Suprapubic skin (tissue), 3 donors: ENCODE data around the gene DGKE.

ENCODE experiments used
- CTCF ChIP-seq, 2 donors: fragments of 200-600 bp in 1 of 2; fragments of 450-650 bp in 1 of 2; sonication (generic) in 1 of 2; IDR thresholded peaks; one replicate each; pipeline ENCODE4 v1.5.1; 2016 to 2019; ENCODE audit warnings: antibody characterized with exemption in 2 of 2, mild to moderate bottlenecking in 1 of 2, moderate library complexity in 1 of 2
- POLR2A ChIP-seq, 2 donors: fragments of 450-650 bp; IDR thresholded peaks; one replicate each; pipeline ENCODE4 v1.6.1; 2017; ENCODE audit warnings: antibody characterized with exemption in 2 of 2, mild to moderate bottlenecking in 2 of 2, moderate library complexity in 2 of 2

- no peak for TF ChIP-seq CTCF (IDR thresholded peaks at IDR 0.05)
- no peak for TF ChIP-seq POLR2A (IDR thresholded peaks at IDR 0.05)
Observed at GRCh38 chr17:56913000-56913311, 79.0 kb downstream of the DGKE start.
